GM21529 (cell line): ENCODE results near the gene MCTP1.

Experiments used
- ATAC-seq: cut with Tn5 transposase; IDR thresholded peaks from one replicate; pipeline ENCODE4 v1.9.1; 2021; ENCODE audit not compliant: unreplicated experiment

MCTP1 gene

GRCh38 chr5:94731471-94731870 is 553.4 kb downstream of the MCTP1 start:
- no peak for ATAC-seq

GRCh38 chr5:94725142-94725541 is 559.8 kb downstream of the MCTP1 start:
- ATAC-seq, result no peak

GRCh38 chr5:94715768-94716167 is 569.1 kb downstream of the MCTP1 start:
- ATAC-seq, result no peak

GRCh38 chr5:94711785-94712184 is 573.1 kb downstream of the MCTP1 start:
- ATAC-seq, result no peak

- ATAC-seq, result no peak
Measured at GRCh38 chr5:94709277-94709676, 575.6 kb downstream of the MCTP1 start.

GRCh38 chr5:94707359-94707758 is 577.5 kb downstream of the MCTP1 start:
- ATAC-seq, result peak; percentile 35

GRCh38 chr5:94705427-94705826 is 579.5 kb downstream of the MCTP1 start:
- ATAC-seq, result no peak

- ATAC-seq, result peak; percentile 75
Measured at GRCh38 chr5:94702729-94703128, 582.2 kb downstream of the MCTP1 start.

- ATAC-seq, result peak; percentile 71
Measured at GRCh38 chr5:94700592-94700991, 584.3 kb downstream of the MCTP1 start.

- no peak for ATAC-seq
Measured at GRCh38 chr5:94699562-94699961, 585.3 kb downstream of the MCTP1 start.

GRCh38 chr5:94698197-94698596 is 586.7 kb downstream of the MCTP1 start:
- no peak for ATAC-seq

- no peak for ATAC-seq
Measured at GRCh38 chr5:94694671-94695070, 590.2 kb downstream of the MCTP1 start.

- no peak for ATAC-seq
Measured at GRCh38 chr5:94693845-94694370, 591.0 kb downstream of the MCTP1 start.

GRCh38 chr5:94693043-94693822 is 591.7 kb downstream of the MCTP1 start:
- peak; percentile 79 for ATAC-seq

- ATAC-seq, result no peak
Measured at GRCh38 chr5:94692581-94692980, 592.3 kb downstream of the MCTP1 start.

- ATAC-seq, result no peak
Measured at GRCh38 chr5:94691949-94692348, 592.9 kb downstream of the MCTP1 start.

- no peak for ATAC-seq
Measured at GRCh38 chr5:94691291-94691690, 593.6 kb downstream of the MCTP1 start.

- ATAC-seq, result no peak
Measured at GRCh38 chr5:94690778-94691177, 594.1 kb downstream of the MCTP1 start.

GRCh38 chr5:94689908-94690307 is 595.0 kb downstream of the MCTP1 start:
- no peak for ATAC-seq

GRCh38 chr5:94682814-94683520 is 601.9 kb downstream of the MCTP1 start:
- no peak for ATAC-seq

GRCh38 chr5:94675965-94676618 is 608.8 kb downstream of the MCTP1 start:
- ATAC-seq, result no peak
